ENCODE results near the gene RPTOR. TPM values are rescaled to one million over a fixed set of nuclear protein-coding genes. Genes with fewer than 3 reads are reported as not detected.
A peak's percentile ranks its signal among the peaks of the same experiment; 100 is the strongest.

RPTOR gene
- polyA plus RNA-seq, 1 donor from 2014 or later = 8.0 TPM

DNA sequence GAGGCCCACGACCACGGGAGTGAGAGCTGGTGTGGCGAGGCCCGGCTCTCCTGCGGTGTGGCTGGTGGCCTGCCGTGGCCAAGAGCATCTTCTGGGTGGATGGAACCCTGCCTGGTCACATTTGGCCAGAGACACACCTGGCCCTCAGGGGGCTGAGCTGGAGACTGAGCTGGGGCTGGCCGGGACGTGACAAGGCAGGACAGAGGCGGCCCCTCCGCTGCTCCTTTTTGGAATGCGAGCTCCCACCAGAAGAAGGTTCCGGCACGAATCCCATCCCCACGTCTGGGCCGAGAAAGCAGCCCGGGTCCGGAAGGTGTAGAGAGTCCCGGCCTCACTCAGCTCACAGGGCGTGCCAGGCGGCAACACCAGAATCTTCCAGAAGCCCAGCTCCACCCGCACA lies 421.0 kb downstream of the RPTOR start:
- no peak overlapping the region for H3K9ac ChIP-seq (ENCODE audit: low read length)
- H3F3A ChIP-seq (ENCODE audit: insufficient read depth, low read length, poor library complexity, severe bottlenecking) = no peaks in the 10 kb centered on the region
- no peak overlapping the region for H2AFZ ChIP-seq (ENCODE audit: low read depth, low read length)
- no peaks in the 10 kb centered on the region for H3K9me2 ChIP-seq (ENCODE audit: insufficient read depth, low read length)
- no peak overlapping the region for H3K4me2 ChIP-seq (ENCODE audit: low read length)
- no peaks in the 10 kb centered on the region for H3K9me3 ChIP-seq (ENCODE audit: low read length)
- H4K20me1 ChIP-seq (ENCODE audit: insufficient read depth) = no peaks in the 10 kb centered on the region
- H3K36me3 ChIP-seq (ENCODE audit: insufficient read depth, low read length) = no peaks in the 10 kb centered on the region
- H3K4me3 ChIP-seq (ENCODE audit: low read length) = no peak overlapping the region
- H3K27me3 ChIP-seq (ENCODE audit: insufficient read depth, low read depth, low read length) = no peaks in the 10 kb centered on the region
- H3K79me2 ChIP-seq (replicated peaks; ENCODE audit: insufficient read depth, low read length) = no peaks in the 10 kb centered on the region
- H3K27ac ChIP-seq (ENCODE audit: low read length) = peak overlapping the region; percentile 12
- TF ChIP-seq EP300 (conservative IDR thresholded peaks at IDR 0.05; ENCODE audit: poor library complexity, severe bottlenecking) (no peak), RAD21 (conservative IDR thresholded peaks at IDR 0.05) (no peak), SMC3 (conservative IDR thresholded peaks at IDR 0.05; ENCODE audit: poor library complexity) (no peak), TAF1 (IDR thresholded peaks at IDR 0.05; ENCODE audit: low read depth) (no peak), POLR2AphosphoS5 (IDR thresholded peaks at IDR 0.05) (no peak), MXI1 (conservative IDR thresholded peaks at IDR 0.05; ENCODE audit: poor library complexity, severe bottlenecking) (no peak), EZH2 (IDR thresholded peaks at IDR 0.05; ENCODE audit: borderline replicate concordance, insufficient read depth, low read length, poor library complexity, severe bottlenecking) (no peak)
- TF ChIP-seq, protein P1, sequence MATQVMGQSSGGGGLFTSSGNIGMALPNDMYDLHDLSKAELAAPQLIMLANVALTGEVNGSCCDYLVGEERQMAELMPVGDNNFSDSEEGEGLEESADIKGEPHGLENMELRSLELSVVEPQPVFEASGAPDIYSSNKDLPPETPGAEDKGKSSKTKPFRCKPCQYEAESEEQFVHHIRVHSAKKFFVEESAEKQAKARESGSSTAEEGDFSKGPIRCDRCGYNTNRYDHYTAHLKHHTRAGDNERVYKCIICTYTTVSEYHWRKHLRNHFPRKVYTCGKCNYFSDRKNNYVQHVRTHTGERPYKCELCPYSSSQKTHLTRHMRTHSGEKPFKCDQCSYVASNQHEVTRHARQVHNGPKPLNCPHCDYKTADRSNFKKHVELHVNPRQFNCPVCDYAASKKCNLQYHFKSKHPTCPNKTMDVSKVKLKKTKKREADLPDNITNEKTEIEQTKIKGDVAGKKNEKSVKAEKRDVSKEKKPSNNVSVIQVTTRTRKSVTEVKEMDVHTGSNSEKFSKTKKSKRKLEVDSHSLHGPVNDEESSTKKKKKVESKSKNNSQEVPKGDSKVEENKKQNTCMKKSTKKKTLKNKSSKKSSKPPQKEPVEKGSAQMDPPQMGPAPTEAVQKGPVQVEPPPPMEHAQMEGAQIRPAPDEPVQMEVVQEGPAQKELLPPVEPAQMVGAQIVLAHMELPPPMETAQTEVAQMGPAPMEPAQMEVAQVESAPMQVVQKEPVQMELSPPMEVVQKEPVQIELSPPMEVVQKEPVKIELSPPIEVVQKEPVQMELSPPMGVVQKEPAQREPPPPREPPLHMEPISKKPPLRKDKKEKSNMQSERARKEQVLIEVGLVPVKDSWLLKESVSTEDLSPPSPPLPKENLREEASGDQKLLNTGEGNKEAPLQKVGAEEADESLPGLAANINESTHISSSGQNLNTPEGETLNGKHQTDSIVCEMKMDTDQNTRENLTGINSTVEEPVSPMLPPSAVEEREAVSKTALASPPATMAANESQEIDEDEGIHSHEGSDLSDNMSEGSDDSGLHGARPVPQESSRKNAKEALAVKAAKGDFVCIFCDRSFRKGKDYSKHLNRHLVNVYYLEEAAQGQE (IDR thresholded peaks at IDR 0.05; ENCODE audit: borderline replicate concordance) = no peak
- TF ChIP-seq, protein P2, sequence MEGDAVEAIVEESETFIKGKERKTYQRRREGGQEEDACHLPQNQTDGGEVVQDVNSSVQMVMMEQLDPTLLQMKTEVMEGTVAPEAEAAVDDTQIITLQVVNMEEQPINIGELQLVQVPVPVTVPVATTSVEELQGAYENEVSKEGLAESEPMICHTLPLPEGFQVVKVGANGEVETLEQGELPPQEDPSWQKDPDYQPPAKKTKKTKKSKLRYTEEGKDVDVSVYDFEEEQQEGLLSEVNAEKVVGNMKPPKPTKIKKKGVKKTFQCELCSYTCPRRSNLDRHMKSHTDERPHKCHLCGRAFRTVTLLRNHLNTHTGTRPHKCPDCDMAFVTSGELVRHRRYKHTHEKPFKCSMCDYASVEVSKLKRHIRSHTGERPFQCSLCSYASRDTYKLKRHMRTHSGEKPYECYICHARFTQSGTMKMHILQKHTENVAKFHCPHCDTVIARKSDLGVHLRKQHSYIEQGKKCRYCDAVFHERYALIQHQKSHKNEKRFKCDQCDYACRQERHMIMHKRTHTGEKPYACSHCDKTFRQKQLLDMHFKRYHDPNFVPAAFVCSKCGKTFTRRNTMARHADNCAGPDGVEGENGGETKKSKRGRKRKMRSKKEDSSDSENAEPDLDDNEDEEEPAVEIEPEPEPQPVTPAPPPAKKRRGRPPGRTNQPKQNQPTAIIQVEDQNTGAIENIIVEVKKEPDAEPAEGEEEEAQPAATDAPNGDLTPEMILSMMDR (IDR thresholded peaks at IDR 0.05; ENCODE audit: poor library complexity, severe bottlenecking) = no peak

GRCh38 chr17:80967404-80967872 lies 422.8 kb downstream of the RPTOR start:
- Histone ChIP-seq H3K4me2 (ENCODE audit: low read length) (no peak overlapping the region), H3K27me3 (ENCODE audit: insufficient read depth, low read depth, low read length) (no peaks in the 10 kb centered on the region), H3K4me3 (ENCODE audit: low read length) (no peak overlapping the region), H3K36me3 (ENCODE audit: insufficient read depth, low read length) (no peaks in the 10 kb centered on the region), H4K20me1 (ENCODE audit: insufficient read depth) (no peaks in the 10 kb centered on the region), H3K27ac (ENCODE audit: low read length) (no peak overlapping the region), H3F3A (ENCODE audit: insufficient read depth, low read length, poor library complexity, severe bottlenecking) (no peaks in the 10 kb centered on the region), H3K9me2 (ENCODE audit: insufficient read depth, low read length) (no peaks in the 10 kb centered on the region), H3K9ac (ENCODE audit: low read length) (no peak overlapping the region), H3K9me3 (ENCODE audit: low read length) (no peaks in the 10 kb centered on the region), H3K79me2 (replicated peaks; ENCODE audit: insufficient read depth, low read length) (no peaks in the 10 kb centered on the region), H2AFZ (ENCODE audit: low read depth, low read length) (no peak overlapping the region)
- TF ChIP-seq EZH2 (IDR thresholded peaks at IDR 0.05; ENCODE audit: borderline replicate concordance, insufficient read depth, low read length, poor library complexity, severe bottlenecking) (no peak), POLR2AphosphoS5 (IDR thresholded peaks at IDR 0.05) (no peak), MXI1 (conservative IDR thresholded peaks at IDR 0.05; ENCODE audit: poor library complexity, severe bottlenecking) (no peak), EP300 (conservative IDR thresholded peaks at IDR 0.05; ENCODE audit: poor library complexity, severe bottlenecking) (no peak), SMC3 (conservative IDR thresholded peaks at IDR 0.05; ENCODE audit: poor library complexity) (no peak), RAD21 (conservative IDR thresholded peaks at IDR 0.05) (no peak), TAF1 (IDR thresholded peaks at IDR 0.05; ENCODE audit: low read depth) (no peak)
- TF ChIP-seq, protein P2 (IDR thresholded peaks at IDR 0.05; ENCODE audit: poor library complexity, severe bottlenecking) = no peak
- TF ChIP-seq, protein P1 (IDR thresholded peaks at IDR 0.05; ENCODE audit: borderline replicate concordance) = no peak
